ENCODE data around the gene STXBP5.
A peak's percentile ranks its signal among the peaks of the same experiment; 100 is the strongest.

STXBP5 gene

GRCh38 chr6:147389463-147389862 lies 185.2 kb downstream of the STXBP5 start:
- TF ChIP-seq POLR2A (IDR thresholded peaks at IDR 0.05; ENCODE audit: extremely low read depth, insufficient read length) (no peak), MYC (IDR thresholded peaks at IDR 0.05; ENCODE audit: low read depth, low read length) (no peak), CTCF (IDR thresholded peaks at IDR 0.05; ENCODE audit: low read depth, low read length) (no peak), MAX (IDR thresholded peaks at IDR 0.05; ENCODE audit: low read depth, low read length) (no peak)
- no peak overlapping the region for H3K4me3 ChIP-seq (ENCODE audit: low read depth, low read length)
- DNase-seq (ENCODE audit: low read depth), result no peak

DNA sequence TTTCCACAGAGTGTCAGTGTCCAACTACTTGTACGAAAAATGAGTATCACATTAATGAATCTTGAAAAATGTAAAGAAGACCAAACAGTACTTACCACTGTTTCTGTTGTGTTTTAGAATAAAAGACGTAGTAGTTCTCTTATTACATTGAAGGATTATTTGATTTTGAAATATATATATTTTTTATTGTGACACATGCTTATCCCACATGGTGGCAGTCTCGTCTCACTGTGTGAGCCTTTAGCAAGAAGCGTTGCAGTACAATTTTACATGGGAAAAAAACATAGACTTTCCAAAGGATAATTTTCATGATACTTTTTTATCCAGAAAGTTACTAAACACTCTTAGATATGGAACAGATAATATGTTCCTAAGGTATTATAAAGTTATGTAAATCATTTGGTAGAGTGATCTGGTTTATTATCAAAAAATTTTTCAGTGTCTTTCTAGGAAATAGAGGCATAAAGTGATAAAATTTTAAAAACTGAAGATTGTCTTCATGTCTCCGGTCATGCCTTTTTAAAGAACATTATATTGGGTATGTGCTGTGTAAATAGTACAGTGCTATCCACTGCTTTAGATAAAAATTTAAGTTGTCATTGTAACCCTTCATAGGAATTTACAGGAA lies 186.8 kb downstream of the STXBP5 start:
- TF ChIP-seq MYC (IDR thresholded peaks at IDR 0.05; ENCODE audit: low read depth, low read length) (no peak), POLR2A (IDR thresholded peaks at IDR 0.05; ENCODE audit: extremely low read depth, insufficient read length) (no peak), MAX (IDR thresholded peaks at IDR 0.05; ENCODE audit: low read depth, low read length) (peak; percentile 43; the same call in 1 of the 2 replicates), CTCF (IDR thresholded peaks at IDR 0.05; ENCODE audit: low read depth, low read length) (peak; percentile 17)
- peak; percentile 45 for DNase-seq (ENCODE audit: low read depth)
- no peak overlapping the region for H3K4me3 ChIP-seq (ENCODE audit: low read depth, low read length)

- DNase-seq (ENCODE audit: low read depth), result no peak
- H3K4me3 ChIP-seq (ENCODE audit: low read depth, low read length), result no peak overlapping the region
- TF ChIP-seq MYC (IDR thresholded peaks at IDR 0.05; ENCODE audit: low read depth, low read length) (no peak), POLR2A (IDR thresholded peaks at IDR 0.05; ENCODE audit: extremely low read depth, insufficient read length) (no peak), CTCF (IDR thresholded peaks at IDR 0.05; ENCODE audit: low read depth, low read length) (no peak), MAX (IDR thresholded peaks at IDR 0.05; ENCODE audit: low read depth, low read length) (no peak)
Measured at GRCh38 chr6:147392917-147393625, 188.9 kb downstream of the STXBP5 start.

GRCh38 chr6:147395158-147395557 lies 190.9 kb downstream of the STXBP5 start:
- TF ChIP-seq POLR2A (IDR thresholded peaks at IDR 0.05; ENCODE audit: extremely low read depth, insufficient read length) (no peak), MYC (IDR thresholded peaks at IDR 0.05; ENCODE audit: low read depth, low read length) (no peak), MAX (IDR thresholded peaks at IDR 0.05; ENCODE audit: low read depth, low read length) (no peak), CTCF (IDR thresholded peaks at IDR 0.05; ENCODE audit: low read depth, low read length) (no peak)
- H3K4me3 ChIP-seq (ENCODE audit: low read depth, low read length), result no peak overlapping the region
- no peak for DNase-seq (ENCODE audit: low read depth)

GRCh38 chr6:147397306-147397705 lies 193.1 kb downstream of the STXBP5 start:
- no peak for TF ChIP-seq CTCF (IDR thresholded peaks at IDR 0.05; ENCODE audit: low read depth, low read length)
- no peak for TF ChIP-seq MYC (IDR thresholded peaks at IDR 0.05; ENCODE audit: low read depth, low read length)
- no peak for TF ChIP-seq MAX (IDR thresholded peaks at IDR 0.05; ENCODE audit: low read depth, low read length)
- no peak for TF ChIP-seq POLR2A (IDR thresholded peaks at IDR 0.05; ENCODE audit: extremely low read depth, insufficient read length)
- H3K4me3 ChIP-seq (ENCODE audit: low read depth, low read length), result no peak overlapping the region
- DNase-seq (ENCODE audit: low read depth), result no peak
